AG20443 (cell line): ENCODE measurements around the gene PRKG1.
A peak's percentile ranks its signal among the peaks of the same experiment; 100 is the strongest.
"Not testable (repeated sequence)": the region's sequence is repeated elsewhere in the genome, so short reads cannot be mapped to it uniquely, and the experiment has no call there.

ENCODE experiments used
- DNase-seq: peaks from one replicate; pipeline ENCODE4 v3.0.0; 2012; ENCODE audit warnings: low spot score, mixed read lengths

Gene PRKG1

DNA sequence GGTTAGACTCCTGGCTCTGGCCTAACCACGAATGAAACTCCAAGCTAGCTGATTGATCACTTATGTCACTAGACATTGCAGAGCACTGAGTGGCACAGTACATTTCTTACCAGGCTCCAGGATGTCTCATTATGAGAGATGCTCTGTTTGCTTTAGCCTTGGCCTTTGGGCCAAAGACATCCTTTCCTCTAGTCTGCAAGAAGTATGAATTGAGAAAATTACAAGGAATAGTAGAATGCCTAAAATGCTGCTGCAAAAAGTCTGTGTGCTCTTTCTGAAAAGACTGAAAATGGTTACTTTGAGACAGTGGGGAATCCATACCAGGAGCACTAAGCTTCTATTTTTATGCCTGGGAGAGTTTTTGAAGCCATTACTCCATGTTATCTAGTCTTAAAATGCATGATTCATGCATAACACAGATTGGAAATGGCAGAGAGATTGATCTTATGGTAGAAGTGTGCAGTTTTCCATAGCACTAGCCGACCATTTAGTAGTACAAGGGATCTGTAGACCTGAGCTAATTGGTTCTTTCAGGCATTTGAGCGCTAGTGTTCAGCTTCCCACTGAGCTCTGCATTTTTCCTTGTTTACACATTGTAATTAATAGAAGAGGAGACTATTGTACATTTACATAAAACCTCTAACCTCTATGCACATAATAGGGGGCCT lies 303.8 kb downstream of the PRKG1 start:
- no peak for DNase-seq

DNA sequence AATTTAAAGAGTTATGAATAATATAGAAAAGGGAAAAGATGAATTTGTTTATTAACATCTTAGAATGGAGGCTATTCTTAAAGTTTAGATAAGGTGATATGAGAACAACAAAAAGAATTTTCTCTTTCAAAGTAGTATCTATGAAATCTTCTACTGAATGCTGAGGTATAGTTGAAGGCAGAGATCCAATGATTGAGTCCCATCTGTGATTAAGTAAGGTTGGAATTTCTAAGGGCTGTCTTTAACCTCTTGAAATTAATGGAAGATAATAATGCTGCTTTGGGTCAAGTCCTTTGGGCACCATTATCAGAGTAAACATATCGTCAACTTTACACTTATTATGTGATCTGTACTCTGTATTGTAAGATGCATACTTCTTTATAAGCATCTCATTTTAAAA lies 307.9 kb downstream of the PRKG1 start:
- no peak for DNase-seq

DNA sequence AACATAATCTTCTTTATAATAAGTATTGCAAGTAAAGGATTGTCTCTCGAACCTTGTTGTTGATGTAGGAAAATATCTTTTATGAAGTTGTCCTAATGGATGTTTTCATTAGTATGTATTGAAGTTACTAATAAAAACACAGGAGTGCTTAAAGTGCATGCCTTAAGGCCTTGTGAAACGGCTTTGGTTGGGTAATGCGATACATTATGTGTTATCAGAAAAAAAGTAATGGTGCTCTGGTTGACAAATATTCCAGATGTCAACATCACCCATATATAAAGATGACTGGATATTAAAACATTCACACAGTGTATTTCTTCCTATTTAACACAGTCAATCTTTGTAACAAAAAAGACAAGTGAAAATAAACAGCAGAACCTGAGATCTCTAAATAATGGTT lies 310.7 kb downstream of the PRKG1 start:
- DNase-seq = no peak

DNA sequence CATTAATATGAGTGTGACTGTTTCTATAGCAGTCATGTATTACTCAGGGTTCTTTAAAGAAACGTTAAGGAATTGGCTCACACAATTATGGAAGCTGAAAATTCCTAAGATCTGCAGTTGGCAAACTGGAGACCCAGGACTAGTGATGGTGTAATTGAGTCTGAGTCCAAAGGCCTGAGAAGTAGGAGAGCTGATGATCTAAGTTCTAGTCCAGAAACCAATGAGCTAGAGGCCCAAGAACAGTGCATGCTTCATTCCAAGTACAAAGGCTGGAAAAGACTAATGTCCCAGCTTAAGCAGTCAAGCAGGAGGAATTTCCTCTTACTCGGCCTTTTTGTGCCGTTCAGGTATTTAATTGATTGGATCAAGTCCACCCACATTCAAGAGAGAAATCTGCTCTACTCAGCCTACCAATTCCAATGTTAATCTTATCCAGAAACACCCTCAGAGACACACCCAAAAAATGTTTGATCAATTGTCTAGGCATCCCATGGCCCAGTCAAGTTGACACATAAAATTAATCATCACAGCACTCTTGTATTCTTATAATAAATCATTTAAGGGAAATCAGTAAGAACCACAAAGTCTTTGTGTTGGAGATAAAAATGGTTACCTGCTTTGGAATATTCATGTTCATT lies 312.1 kb downstream of the PRKG1 start:
- no peak for DNase-seq

DNA sequence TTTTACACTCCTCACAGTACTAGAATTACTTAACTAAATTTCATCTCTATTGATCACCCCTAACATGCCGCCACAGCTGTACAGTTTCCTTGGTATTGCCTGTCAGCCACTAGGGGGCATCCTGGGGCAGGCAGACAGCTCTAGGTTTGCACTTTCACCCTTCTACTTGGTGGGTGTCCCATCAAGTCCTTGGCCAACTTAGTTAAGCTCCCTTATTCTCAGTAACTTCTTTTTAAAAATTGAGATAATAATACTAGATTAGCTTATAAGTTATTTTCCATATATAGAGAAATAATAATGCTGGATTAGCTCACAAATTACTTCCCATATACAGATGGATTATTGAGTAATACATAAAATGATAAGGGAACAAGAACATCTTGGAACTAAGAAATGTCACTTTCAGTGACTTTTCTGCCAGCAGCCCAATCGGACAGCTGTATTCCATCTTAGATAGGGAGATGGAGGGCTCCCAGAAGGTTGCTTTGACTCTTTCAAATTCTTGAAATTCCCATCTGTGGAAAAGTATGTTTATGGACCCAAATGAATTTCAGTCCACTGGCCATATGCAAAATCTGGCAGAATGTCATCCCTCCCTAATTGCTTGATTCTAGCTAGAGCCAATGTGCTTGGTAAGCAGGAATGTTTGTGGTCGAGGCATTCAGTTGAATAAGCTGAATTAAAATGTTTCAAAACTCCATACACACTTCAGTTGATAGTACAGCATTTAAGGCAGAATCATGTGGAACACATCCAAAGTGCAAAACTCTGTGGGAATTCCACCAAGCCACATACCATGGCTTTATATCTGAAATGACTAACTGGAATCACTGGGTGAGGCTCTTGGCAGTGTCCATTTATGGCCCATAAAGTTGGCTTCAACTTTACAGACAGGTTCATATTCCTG lies 315.4 kb downstream of the PRKG1 start:
- peak; percentile 83 for DNase-seq

DNA sequence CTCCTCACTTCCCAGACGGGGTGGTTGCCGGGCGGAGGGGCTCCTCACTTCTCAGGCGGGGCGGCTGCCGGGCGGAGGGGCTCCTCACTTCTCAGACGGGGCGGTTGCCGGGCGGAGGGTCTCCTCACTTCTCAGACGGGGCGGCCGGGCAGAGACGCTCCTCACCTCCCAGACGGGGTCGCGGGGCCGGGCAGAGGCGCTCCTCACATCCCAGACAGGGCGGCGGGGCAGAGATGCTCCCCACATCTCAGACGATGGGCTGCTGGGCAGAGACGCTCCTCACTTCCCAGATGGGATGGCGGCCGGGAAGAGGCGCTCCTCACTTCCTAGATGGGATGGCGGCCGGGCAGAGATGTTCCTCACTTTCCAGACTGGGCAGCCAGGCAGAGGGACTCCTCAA lies 318.7 kb downstream of the PRKG1 start:
- not testable (repeated sequence) for DNase-seq

DNA sequence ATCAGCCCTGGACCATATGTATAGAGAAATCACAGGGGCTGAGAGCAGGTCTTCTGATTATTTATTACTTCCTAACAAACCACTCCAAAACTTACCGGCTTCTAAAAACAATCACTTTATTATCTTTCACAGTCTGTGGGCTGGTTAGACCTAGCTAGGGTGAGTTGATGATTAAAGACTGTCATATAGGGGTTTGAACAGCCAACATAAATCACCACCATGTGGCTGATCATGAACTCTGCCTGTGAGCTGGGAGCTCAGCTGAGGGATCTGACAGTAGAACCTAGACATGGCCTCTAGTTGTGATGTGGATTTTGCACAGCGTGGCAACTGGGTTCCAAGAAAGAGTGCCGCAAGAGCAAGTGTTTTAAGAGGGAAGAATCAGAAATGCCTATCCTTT lies 319.8 kb downstream of the PRKG1 start:
- DNase-seq = no peak

DNA sequence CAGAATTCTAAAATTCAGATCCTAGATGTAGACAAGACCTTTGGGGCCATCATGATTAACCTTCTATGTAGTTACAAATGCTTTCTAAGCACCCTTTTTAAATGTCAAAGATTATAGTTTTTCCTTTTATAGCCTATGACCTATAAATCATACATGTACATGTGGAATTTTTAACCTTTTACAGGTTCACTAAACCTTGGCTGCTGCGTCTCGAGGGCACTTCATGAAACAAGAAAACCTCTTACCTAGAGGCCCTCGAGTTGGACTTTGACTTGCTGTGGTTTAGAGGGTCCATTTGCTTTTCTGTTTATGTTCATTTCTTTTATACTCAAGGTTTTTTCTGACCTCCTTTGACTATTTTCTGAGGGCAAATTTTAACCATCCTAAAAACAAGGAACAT lies 323.0 kb downstream of the PRKG1 start:
- DNase-seq = no peak

DNA sequence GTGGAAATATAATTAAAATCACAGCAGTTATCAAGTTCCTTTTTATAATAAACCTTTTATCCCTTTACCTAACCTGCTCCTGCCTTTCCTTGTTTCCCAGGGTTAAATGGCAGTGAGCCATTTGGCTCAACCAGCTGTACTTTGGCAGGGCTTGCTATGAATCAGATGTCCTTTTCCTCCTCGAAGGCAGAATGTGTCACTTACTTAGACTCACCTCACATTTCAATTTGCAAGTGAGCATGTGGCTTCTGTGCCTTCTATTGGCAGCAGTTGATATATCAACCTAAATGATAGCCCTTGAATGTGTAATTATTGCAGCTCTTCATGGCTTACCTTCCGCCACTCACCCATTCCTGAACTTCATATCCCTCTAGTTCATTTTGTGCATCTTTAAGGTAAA lies 323.4 kb downstream of the PRKG1 start:
- DNase-seq = peak; percentile 55

DNA sequence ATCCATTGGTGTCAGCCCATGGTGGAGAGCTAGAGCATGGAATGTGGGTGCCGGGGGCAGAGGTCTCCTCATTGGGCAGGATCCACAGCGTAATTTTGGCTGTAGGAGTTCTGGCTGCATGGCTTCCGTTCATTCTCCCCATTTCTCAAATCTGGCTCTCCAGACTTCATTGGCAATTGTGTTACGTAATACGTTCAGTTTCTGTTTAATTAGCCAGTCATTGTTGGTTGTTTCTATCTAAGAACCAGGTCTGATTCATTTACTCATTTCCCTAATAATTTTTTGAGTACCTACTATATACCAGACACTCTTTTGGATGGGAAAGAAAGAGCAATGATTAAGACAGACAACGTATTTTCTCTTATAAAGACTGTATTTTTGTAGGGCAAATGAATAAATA lies 325.6 kb downstream of the PRKG1 start:
- DNase-seq = no peak

DNA sequence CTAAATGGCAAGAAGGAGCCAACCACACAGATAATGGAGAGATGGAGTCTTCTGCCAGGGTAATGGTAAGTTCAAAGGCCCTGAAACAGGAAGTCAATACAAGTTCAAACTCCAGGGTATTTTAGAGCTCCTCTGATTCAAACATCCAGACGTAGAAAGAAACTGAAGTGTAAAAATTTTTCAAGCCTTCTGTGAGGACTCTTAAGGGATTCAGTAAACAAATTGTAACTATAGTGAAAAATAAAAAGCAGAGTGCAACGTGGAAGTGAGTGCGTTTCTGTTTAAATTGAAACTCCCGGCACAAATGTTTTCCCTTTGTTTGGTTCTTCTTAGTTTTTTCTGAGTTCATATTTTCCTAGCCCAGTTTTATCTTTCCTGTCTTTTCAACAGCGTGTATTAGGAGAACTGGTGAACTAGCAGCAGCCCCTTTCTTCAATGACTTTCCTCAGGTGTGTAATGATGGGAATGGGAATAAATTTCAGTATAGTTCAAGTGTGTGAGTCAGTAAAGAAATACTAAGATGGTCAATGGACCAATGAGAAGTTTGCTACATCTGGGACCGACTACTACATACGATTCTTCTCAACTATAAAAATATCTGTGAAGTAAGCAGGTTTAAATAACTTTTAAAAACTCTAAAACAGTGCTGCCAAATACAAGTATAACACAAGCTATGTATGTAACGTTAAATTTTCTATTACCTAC lies 326.3 kb downstream of the PRKG1 start:
- DNase-seq = no peak

DNA sequence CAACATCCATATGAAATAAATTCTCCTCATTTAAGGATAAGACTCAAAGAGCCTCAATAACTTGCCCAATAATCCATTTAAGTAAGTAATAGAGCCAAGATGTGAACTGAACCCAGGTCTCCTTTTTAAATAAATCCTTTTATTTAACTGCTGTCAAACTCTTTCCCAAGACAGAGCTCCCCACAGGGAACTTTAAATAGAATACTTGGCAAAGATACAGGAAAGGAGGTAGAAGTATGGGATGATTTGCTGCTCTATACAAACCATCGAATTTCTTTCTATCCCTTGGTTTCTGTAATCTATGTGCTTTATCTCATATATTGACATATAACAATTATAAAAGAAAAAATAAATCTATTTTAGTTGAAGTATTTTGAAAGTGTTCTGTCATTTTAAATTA lies 329.2 kb downstream of the PRKG1 start:
- DNase-seq = no peak

DNA sequence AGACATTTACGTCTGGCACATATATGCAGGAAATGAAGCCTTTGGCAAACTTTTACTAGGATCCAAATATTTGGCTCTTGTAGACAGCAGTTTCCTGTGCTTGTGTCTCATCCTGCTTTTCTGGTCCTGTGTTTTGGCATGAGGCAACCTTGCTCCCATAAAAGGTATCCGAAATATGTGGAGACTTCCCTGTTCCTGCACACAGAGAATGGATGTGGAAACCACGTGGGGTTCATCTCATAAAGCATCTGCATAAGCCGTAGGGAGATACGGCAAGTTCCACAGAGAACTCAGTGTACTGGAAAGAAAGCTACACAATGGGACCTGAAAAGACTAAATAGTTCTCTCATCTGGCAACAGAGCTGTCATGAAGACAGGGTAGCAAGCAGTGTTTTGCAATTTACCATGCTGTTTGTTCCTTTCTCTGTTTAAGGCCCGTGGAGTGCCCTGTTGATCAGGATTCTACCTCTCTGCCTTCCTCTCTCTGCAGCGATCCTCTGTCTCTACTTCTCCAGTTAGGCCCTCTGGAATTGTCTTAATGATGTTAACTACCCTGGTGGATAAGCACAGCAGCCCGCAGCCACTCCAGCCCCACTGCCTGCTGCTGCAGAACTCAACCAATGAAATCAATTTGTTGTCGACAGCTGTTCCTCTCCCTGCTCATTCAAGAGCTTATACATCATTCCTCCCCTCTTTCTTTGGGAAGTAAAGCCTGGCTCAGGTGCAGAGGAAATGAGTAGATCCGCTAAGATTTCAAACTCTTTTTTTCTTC lies 331.5 kb downstream of the PRKG1 start:
- DNase-seq = peak; percentile 12

DNA sequence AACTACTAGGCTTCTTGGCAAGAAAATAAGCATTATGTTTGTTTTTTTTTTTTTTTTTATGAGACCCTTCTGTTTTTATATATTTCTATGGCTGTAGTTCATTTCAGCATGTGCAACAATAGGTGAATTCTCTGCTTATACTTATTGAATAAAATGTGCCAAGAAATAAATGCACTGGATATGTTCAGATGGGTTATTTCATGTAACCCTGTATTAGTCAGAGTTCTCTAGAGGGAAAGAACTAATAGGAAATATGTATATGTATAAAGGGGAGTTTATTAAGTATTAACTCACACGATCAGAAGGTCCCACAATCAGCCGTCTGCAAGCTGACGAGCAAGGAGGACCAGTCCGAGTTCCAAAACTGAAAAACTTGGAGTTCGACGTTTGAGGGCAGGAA lies 332.3 kb downstream of the PRKG1 start:
- DNase-seq = no peak

DNA sequence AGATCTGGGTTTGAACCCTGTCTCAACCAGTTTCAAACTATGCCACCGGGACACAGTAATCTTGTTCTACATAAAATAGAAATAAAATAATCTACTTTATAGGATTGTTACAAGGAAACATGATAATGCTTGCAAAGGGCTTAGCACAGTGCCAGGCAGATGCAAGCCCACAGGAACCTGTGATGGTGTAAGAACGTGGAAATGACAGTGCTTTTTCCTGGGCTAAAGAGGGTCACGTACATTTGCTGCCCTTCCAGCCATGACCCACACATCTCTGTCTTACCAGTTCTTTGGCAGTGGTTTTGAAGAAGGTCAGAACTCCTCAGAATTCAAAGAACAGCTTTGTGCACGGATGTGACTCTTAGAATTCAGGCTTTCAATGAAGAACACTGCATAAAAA lies 342.2 kb downstream of the PRKG1 start:
- no peak for DNase-seq

DNA sequence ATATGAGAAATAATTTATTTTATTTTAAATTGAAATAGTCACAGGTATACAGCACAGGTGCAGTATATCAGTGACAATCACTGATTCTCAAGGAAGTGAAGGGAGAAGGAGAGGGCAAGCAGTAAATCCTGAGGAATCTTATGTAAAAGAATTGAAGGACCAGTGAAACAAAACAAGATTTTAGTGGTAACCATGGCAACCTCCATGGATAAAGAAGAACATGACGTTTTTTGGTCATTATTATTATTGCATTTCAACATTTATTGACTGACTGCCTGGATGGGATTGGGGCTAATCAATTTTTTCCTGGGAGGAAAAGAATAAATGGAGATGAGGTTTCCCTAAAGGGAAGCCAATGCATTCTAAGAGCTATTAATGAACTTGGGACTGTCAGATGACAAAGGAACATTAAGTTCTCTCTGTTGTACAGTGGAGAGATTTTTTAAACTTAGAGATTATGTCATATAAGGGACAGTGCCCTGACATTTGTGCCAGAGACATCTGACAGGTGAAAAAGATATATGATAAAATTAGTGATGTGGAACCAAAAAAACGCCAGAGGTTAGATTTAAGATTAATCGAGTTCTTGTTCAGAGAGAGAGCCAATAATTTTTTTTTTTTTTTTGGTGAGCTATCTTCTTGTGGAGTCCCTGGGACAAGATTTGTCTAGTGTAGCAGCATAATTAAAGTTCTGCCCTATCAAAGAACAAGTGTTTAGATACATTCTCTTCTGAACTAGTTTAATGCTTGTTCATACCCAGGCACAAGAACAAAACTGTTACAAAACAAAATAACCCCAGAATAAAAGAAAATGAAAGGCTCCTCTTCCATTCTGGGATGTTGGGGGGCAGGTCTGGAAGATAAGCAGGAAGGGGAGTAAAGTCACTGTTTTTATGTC lies 345.2 kb downstream of the PRKG1 start:
- no peak for DNase-seq

DNA sequence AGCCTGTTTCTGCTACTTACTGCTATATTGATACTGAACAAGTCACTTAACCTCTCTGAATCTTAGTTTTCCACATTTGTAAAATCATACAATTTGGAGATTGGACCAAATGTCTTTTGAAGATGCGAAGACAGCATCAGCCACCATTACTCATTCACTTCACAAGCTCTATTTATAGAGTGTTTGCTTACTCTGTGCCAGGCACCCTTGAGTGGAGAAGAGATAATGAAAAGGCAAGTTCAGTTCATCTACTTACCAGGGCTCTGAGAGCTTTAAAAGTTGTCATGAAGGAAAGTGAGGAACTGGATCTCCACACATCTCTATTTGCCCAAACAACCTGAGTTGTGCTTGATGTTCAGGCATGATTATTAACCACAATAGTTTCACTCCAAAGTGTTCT lies 347.6 kb downstream of the PRKG1 start:
- DNase-seq = no peak

DNA sequence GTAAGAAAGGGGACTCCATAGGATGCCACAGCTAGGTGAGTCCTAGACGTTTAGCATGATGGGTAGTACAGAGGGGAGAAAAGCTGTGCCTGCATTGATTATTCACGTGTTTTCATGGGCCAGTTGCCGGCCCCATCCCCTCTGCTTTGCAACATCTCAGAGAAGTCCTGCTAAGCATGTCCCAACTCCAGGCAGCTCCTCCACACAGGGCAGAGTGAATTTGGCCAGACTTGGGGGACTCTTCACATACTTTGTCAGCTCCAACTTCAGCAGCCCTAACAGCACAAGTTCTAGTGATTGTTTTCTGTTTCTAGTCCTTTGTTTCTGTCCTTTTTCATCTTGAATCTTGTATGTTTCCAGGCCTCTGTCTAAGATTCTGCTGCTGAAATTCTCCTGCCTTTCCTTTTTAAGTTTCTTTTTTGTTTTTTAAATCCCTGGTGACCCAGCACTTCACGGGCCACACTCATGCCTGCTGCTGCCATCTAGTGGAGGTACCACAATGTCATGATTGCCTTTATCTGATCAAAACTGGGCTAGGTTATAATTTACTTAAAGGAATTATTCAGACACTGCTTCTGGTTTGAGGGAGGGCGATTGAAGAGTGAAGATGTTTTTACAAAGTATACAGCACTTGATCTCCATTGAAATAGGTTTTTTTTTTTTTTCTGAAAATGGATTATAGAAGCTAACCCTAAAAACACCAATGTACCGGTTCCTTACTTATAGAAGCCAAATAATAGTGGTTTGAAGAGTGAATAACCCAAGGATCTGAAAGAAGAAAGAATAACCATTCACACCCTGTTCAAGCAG lies 348.2 kb downstream of the PRKG1 start:
- peak; percentile 77 for DNase-seq

DNA sequence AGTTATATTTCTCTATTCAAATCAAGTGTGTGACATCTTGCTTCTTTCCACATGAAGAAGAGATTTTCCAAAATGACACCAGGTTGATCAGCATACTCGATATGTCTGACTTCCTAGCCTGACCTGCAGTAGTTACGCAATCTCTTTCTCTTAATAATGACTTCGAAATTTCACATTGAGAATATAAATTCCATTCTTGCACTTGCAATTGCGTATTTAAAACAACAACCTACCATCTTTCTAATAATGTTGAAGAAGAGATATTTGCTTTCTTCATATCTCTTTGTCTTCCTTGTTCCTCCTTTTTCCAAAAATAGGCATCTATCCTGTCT lies 348.8 kb downstream of the PRKG1 start:
- no peak for DNase-seq

DNA sequence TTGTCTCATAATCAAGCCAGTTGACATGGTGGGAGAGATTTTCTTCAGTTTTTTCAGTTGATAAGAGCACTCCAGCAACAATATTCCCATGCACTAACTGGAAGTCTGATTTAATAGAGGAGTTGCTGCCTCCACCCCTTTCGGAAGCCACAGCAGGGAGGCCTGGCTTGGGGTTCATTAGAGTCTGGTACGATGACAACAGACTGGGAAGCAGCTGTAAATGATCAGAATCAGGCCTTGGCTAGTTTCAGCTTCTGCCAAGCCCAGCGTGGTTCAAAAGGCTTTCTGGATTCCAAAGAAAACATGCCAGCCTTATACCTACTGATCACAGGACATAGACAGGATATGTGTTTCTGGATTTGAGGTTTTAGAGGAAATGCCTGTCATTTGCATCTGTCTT lies 351.1 kb downstream of the PRKG1 start:
- DNase-seq = peak; percentile 60
